PC-3 (cell line): Measurements from ENCODE around the gene SLC22A14.

Experiments
- EZH2 ChIP-seq: fragments of 300-600 bp; sonication (generic); IDR thresholded peaks from one replicate; pipeline ENCODE4 v1.6.1; 2017; ENCODE audit warnings: antibody characterized with exemption, mild to moderate bottlenecking, low read length; ENCODE audit not compliant: unreplicated experiment
- TF ChIP-seq, protein P1 (sequence below): fragments of 300-600 bp; sonication (generic); conservative IDR thresholded peaks from 2 replicates; pipeline ENCODE4 v1.5.1; 2017; ENCODE audit warnings: antibody characterized with exemption, low read depth, mild to moderate bottlenecking, low read length

DNA sequence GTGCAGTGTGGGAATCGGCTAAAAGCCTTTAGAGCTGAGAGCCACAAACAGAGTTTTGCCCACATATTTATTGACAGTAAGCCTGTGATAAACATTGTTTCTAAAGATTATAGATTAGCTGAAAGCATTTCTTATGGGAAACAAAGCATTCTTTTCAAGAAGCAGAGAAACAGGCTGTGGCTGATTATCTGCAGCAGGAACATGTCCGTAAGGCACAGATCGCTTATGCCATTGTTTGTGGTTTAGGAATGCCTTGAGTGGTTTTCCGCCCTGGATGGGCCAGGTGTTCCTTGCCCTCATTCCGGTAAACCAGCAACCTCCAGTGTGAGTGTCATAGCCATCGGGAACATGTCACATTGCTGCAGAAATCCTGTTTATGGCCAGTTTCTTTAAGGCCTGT, 76.9 kb downstream of the SLC22A14 start:
- TF ChIP-seq, protein P1, sequence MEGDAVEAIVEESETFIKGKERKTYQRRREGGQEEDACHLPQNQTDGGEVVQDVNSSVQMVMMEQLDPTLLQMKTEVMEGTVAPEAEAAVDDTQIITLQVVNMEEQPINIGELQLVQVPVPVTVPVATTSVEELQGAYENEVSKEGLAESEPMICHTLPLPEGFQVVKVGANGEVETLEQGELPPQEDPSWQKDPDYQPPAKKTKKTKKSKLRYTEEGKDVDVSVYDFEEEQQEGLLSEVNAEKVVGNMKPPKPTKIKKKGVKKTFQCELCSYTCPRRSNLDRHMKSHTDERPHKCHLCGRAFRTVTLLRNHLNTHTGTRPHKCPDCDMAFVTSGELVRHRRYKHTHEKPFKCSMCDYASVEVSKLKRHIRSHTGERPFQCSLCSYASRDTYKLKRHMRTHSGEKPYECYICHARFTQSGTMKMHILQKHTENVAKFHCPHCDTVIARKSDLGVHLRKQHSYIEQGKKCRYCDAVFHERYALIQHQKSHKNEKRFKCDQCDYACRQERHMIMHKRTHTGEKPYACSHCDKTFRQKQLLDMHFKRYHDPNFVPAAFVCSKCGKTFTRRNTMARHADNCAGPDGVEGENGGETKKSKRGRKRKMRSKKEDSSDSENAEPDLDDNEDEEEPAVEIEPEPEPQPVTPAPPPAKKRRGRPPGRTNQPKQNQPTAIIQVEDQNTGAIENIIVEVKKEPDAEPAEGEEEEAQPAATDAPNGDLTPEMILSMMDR = no peak
- TF ChIP-seq EZH2 = no peak
